MCF 10A (cell line): ENCODE data around the gene ESPN. TPM values are rescaled to one million over a fixed set of nuclear protein-coding genes. Genes with fewer than 3 reads are reported as not detected.
A peak's percentile ranks its signal among the peaks of the same experiment; 100 is the strongest.

ENCODE experiments used
- BruUV-seq: library from RNA; stranded (reverse); fragments of 400-500 nt; replicated peaks from 2 replicates; lab custom pipeline; 2021; lab: Mats Ljungman, UMichigan
- CTCF ChIA-PET: fragments of 300-600 bp; sonication (Branson Sonifier 250); formaldehyde crosslinking; extraction: SDS; loops from one replicate; lab custom pipeline; 2021; ENCODE audit warnings: antibody characterized with exemption, inconsistent platforms; lab: Yijun Ruan, JAX
- POLR2A ChIA-PET: fragments of 300-600, 350-650 bp; sonication (Branson Sonifier 250); formaldehyde crosslinking; extraction: SDS; loops from one replicate; lab custom pipeline; 2020; ENCODE audit warnings: antibody characterized with exemption, inconsistent platforms; lab: Yijun Ruan, JAX
- DNase-seq: peaks from one replicate; pipeline ENCODE4 v3.0.0-alpha.2; 2018; ENCODE audit not compliant: unreplicated experiment
- H3K27ac Mint-ChIP-seq: one replicate; pipeline ENCODE4 v1.8.0; 2022; ENCODE audit warnings: mild to moderate bottlenecking, low read depth, mixed read lengths; ENCODE audit not compliant: unreplicated experiment
- H3K27me3 Mint-ChIP-seq: one replicate; pipeline ENCODE4 v1.8.0; 2022; ENCODE audit warnings: mixed read lengths; ENCODE audit not compliant: insufficient read depth, unreplicated experiment
- H3K36me3 Mint-ChIP-seq: one replicate; pipeline ENCODE4 v1.8.0; 2022; ENCODE audit warnings: mild to moderate bottlenecking, moderate library complexity, mixed read lengths; ENCODE audit not compliant: insufficient read depth, unreplicated experiment
- H3K4me1 Mint-ChIP-seq: one replicate; pipeline ENCODE4 v1.8.0; 2022; ENCODE audit warnings: mixed read lengths; ENCODE audit not compliant: insufficient read depth, unreplicated experiment
- H3K4me3 Mint-ChIP-seq: one replicate; pipeline ENCODE4 v1.8.0; 2022; ENCODE audit warnings: mild to moderate bottlenecking, moderate library complexity, mixed read lengths; ENCODE audit not compliant: unreplicated experiment
- H3K9me3 Mint-ChIP-seq: one replicate; pipeline ENCODE4 v1.8.0; 2022; ENCODE audit warnings: mixed read lengths; ENCODE audit not compliant: unreplicated experiment
- CTCF ChIP-seq: fragments of 200-600 bp; IDR thresholded peaks from one replicate; pipeline ENCODE4 v1.8.0; 2022; ENCODE audit warnings: antibody characterized with exemption, mild to moderate bottlenecking; ENCODE audit not compliant: unreplicated experiment
- intact Hi-C: fragments of 100-400 bp; cut with micrococcal nuclease; formaldehyde crosslinking; loops from 2 replicates; pipeline ENCODE4 v1.14.1; 2022
- total RNA-seq: library from RNA; stranded (reverse); gene quantifications from 2 replicates; pipeline ENCODE4 v1.2.3, GENCODE V29; 2022

Gene ESPN
- total RNA-seq, 1 experiment from 2014 or later = 0.68 TPM

GRCh38 chr1:6412896-6413295 lies 11.7 kb upstream of the ESPN start:
- peak overlapping the region; percentile 4 for H3K27ac Mint-ChIP-seq
- no peaks in the 10 kb centered on the region for H3K36me3 Mint-ChIP-seq
- H3K27me3 Mint-ChIP-seq = no peaks in the 10 kb centered on the region
- ChIA-PET CTCF (interaction anchor here (1.2 to 5.3 kb wide), 7 partner anchors 8 to 167 kb away, joined by 3 to 46 read pairs (median 20); no protein-coding TSS in a partner anchor), POLR2A (interaction anchor here (0.6 to 5.1 kb wide), 5 partner anchors 10 to 781 kb away, joined by 3 to 29 read pairs (median 26); no protein-coding TSS in a partner anchor)
- no TSS peak for BruUV-seq
- DNase-seq = peak; percentile 58
- intact Hi-C loops = no loop called here
- no peaks in the 10 kb centered on the region for H3K9me3 Mint-ChIP-seq
- TF ChIP-seq CTCF = no peak
- no peak overlapping the region for H3K4me3 Mint-ChIP-seq
- peaks cover 32% of the 10 kb centered on the region for H3K4me1 Mint-ChIP-seq

GRCh38 chr1:6414443-6414844 lies 10.1 kb upstream of the ESPN start:
- Mint-ChIP-seq H3K36me3 (no peaks in the 10 kb centered on the region), H3K9me3 (no peaks in the 10 kb centered on the region), H3K27ac (peak overlapping the region; percentile 99), H3K4me3 (peak overlapping the region; percentile 65), H3K4me1 (peaks cover 32% of the 10 kb centered on the region), H3K27me3 (no peaks in the 10 kb centered on the region)
- no TSS peak for BruUV-seq
- DNase-seq = peak; percentile 97
- TF ChIP-seq CTCF = peak; percentile 54
- POLR2A ChIA-PET = interaction anchor here (0.5 to 5.1 kb wide), 23 partner anchors 8 to 232 kb away, joined by 3 to 29 read pairs (median 6); partner anchors contain the start of genes ACOT7, ICMT and PLEKHG5
- CTCF ChIA-PET = interaction anchor here (0.5 to 5.3 kb wide), 26 partner anchors 8 to 330 kb away, joined by 3 to 46 read pairs (median 4); partner anchors contain the start of gene ESPN
- intact Hi-C loops = no loop called here

GRCh38 chr1:6414881-6415626 lies 9.5 kb upstream of the ESPN start:
- TF ChIP-seq CTCF = no peak
- Mint-ChIP-seq H3K27me3 (no peaks in the 10 kb centered on the region), H3K4me1 (peaks cover 31% of the 10 kb centered on the region), H3K36me3 (no peaks in the 10 kb centered on the region), H3K4me3 (peak overlapping the region; percentile 65), H3K27ac (peak overlapping the region; percentile 99), H3K9me3 (no peaks in the 10 kb centered on the region)
- intact Hi-C loops = no loop called here
- POLR2A ChIA-PET = interaction anchor here (0.8 to 5.1 kb wide), 21 partner anchors 8 to 179 kb away, joined by 3 to 29 read pairs (median 6); partner anchors contain the start of genes ACOT7, ICMT and PLEKHG5
- TSS peak; percentile 93 for BruUV-seq
- CTCF ChIA-PET = interaction anchor here (0.5 to 5.3 kb wide), 24 partner anchors 8 to 329 kb away, joined by 3 to 46 read pairs (median 4); no protein-coding TSS in a partner anchor
- peak; percentile 73 for DNase-seq

- DNase-seq = no peak
- Mint-ChIP-seq H3K4me1 (peaks cover 26% of the 10 kb centered on the region), H3K27ac (no peak overlapping the region), H3K27me3 (no peaks in the 10 kb centered on the region), H3K9me3 (no peaks in the 10 kb centered on the region), H3K4me3 (no peak overlapping the region), H3K36me3 (no peaks in the 10 kb centered on the region)
- CTCF ChIA-PET = interaction anchor here (0.5 to 5.3 kb wide), 4 partner anchors 11 to 137 kb away, joined by 3 to 46 read pairs (median 4); no protein-coding TSS in a partner anchor
- BruUV-seq = no TSS peak
- intact Hi-C loops = no loop called here
- TF ChIP-seq CTCF = no peak
- POLR2A ChIA-PET = interaction anchor here (1.0 to 5.1 kb wide), 2 partner anchors 21 to 31 kb away, joined by 3 to 28 read pairs; no protein-coding TSS in a partner anchor
These were observed 8.3 kb upstream of the ESPN start for GRCh38 chr1:6416295-6416656.
